HG03354 (cell line): ENCODE measurements around the gene UGDH.

ENCODE experiments used
- ATAC-seq: cut with Tn5 transposase; IDR thresholded peaks from one replicate; pipeline ENCODE4 v1.9.1; 2021; ENCODE audit warnings: mild to moderate bottlenecking; ENCODE audit not compliant: unreplicated experiment, poor library complexity, severe bottlenecking

The UGDH gene

DNA sequence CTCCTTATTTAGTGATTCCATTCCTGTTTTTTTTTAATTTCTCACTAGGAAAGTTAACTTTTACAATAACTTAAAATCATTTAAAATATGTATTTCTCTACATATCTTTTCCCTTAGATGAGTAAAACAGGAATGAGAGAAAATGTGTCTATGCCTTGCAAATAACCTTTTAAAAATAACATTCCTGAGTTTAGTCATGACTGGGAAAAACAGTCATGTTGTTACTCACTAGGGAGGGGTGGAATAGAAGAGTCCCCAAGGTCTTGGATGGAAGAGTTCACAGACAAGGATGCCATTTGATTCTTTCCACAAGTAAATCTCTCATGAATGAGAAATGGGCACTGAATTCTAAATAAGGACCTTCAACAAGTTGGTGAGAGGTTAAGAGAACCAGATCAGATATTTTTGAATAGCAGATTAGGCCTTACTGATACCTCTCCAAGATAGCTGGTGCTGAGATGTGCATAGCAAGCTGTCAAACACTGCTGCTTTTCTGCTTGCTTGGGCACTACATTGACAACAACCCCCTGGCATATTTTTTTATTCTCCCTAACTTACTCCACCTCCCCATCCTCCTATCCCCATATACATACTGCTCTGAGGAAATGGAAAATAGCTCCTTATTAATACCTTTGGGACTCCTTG lies 25.1 kb downstream of the UGDH start:
- ATAC-seq = no peak

GRCh38 chr4:39498727-39499020 lies 28.6 kb downstream of the UGDH start:
- ATAC-seq = no peak

GRCh38 chr4:39497909-39498726 lies 29.1 kb downstream of the UGDH start:
- ATAC-seq = no peak

DNA sequence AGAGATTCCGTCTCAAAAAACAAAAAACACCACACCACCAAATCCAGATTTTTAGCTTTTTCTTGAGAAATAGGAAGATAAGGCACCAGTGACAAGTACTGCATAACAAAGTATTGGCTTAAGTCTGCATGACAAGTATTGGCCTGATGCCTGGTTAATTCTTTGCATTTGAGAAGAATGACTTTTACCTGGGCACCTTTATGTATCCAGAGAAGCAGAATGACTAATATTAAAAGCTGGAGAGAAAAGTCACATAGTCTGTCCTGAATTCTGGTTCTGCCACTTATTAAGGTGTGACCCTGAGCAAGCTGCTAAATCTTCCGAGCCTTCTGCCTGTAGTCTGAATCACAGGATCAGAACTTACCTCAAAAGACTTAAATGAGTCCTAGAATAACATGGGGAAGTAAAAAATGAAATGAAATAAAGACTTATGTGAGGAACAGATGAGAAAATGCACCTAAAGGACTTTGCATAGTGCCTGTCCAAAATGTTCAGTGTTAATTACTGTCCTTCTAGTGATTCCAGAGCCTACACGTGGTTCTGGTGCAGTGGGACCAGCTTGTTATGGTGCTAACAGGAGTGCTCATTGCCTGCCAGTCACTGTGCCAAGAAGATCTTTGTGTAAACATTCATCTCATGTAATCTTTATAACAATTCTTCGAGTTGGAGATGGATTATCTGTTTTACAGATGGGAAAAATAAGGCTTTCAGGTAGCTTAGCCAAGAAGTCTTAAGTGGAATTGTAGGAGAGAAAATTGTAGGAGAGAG lies 31.6 kb downstream of the UGDH start:
- no peak for ATAC-seq

- ATAC-seq = no peak
Measured at GRCh38 chr4:39494354-39494753, 32.9 kb downstream of the UGDH start.

DNA sequence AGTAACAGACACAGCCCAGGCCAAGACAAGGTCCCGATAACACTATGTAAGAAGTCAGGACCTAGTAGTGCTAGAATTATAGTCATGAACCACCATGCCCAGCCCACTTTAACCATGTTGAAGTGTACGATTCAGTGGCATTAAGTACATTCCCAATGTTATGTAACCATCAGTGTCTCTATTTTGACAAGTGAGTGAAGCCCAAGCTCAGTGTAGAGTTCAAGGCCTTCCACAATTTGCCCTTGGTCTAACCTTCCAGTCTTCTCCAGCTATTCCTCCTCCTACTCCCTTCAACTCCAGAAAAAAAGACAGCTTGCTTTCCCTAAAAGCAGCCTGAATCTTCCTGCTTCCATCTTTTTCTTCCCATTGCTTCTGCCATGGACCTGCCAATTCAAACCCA lies 36.9 kb downstream of the UGDH start:
- ATAC-seq = no peak

- ATAC-seq = no peak
Measured at GRCh38 chr4:39486221-39486804, 40.9 kb downstream of the UGDH start.

DNA sequence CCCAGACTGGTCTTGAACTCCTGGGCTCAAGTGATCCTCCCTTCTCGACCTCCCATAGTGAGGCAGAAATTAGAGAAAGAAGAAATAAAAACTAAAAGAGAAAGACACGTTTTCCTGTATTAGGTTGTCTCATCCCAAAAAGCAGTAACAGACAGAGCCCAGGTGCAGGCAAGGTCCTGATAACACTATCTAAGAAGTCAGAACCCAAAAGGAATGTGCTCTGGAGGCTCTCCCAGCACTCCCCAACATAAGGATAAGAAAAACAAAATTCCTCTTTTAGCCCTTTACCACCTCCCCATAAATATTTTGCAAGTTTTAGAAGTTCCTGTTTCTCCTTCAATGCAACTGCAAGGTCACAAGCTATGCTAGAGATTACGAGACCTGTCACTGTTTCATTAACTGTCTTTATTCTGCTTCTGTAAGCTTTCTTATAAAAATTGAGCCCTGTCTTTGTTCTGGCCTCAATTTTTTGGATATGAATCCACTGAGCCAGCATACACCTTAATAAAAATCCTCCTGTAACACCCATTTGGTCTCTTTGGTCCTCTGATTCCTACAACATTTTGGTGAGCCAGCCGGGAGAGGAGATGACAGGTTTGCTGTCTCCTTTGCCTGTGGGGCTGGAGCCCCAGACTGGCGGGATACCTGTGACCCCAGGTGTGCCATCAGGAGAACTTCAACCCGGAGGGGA lies 42.5 kb downstream of the UGDH start:
- no peak for ATAC-seq

GRCh38 chr4:39480902-39481695 lies 46.1 kb downstream of the UGDH start:
- ATAC-seq = no peak

DNA sequence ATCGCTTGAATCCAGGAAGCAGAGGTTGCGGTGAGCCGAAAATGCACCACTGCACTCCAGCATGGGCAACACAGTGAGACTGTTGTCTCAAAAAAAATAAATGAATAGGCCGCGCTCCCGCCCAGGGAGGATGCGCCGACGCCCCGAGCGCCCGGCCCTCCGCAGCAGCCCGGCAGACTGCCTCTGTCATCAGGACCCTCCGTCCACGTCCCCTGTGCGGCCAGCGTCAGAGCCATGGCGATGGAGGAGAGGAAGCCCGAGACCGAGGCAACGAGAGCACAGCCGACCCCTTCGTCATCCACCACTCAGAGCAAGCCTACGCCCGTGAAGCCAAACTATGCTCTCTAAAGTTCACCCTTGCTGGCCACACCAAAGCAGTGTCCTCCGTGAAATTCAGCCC lies 47.0 kb downstream of the UGDH start:
- ATAC-seq = no peak

- no peak for ATAC-seq
Measured at GRCh38 chr4:39476187-39476895, 50.9 kb downstream of the UGDH start.

- no peak for ATAC-seq
Measured at GRCh38 chr4:39472396-39472795, 54.8 kb downstream of the UGDH start.

GRCh38 chr4:39470402-39470801 lies 56.8 kb downstream of the UGDH start:
- no peak for ATAC-seq

- peak; percentile 83 for ATAC-seq
Measured at GRCh38 chr4:39469429-39470077, 57.7 kb downstream of the UGDH start.

DNA sequence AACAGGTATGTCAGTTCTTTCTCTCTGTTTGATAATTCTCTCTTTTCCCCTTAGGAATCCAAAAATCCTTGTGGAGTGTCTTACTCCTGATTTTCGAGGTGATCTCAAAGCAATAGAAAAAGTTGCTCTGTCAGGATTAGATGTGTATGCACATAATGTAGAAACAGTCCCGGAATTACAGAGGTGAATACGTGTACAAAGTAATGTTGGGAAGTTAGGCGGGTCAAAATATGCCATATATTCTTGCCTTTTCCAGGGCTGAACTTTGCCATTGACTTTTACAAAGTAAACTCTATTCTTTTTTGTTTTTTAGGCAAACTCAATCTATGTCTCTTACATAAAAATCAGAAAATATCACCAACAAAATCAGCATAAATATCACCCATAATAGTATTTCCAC lies 59.8 kb downstream of the UGDH start:
- no peak for ATAC-seq

DNA sequence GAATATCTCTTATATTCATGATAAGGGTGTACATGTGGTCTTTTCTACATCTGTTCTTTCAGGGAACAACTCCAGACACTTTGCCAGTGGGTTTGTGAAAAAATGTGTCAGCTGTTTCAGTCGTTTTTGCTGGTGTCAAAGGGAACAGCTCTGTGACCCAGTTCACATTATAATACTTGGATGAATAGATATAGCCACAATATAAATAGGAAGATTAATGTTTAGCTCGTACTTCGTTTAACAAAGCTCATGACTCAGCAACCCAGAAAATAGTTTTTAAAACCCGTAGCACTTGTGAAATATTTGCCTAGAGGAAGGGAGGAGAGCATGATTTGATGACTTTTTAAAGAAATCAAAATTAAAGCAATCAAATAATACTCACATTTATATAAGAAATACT lies 60.5 kb downstream of the UGDH start:
- ATAC-seq = no peak

DNA sequence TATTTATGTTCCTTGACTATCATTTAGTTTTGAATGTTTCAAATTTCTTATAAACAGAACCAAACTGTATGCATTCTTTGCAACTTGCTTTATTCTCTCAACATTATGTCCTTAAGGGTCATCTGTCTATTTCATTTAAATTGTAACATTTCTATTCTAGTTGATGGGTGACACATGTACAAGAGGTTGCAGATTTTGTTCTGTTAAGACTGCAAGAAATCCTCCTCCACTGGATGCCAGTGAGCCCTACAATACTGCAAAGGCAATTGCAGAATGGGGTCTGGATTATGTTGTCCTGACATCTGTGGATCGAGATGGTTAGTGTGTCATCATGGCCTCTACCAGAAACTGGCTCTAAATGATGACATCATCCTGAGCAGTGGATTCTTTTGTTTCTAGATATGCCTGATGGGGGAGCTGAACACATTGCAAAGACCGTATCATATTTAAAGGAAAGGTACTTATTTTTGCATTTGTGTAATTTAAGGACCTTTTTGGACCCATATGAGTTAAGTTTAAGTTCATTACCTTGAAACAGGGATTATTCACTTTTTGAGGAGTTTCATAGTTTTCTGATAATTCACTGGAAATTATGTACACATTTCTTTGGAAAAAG lies 62.2 kb downstream of the UGDH start:
- no peak for ATAC-seq
